ENCODE measurements around the gene P2RY4.
A peak's percentile ranks its signal among the peaks of the same experiment; 100 is the strongest.
"Not testable (repeated sequence)": the region's sequence is repeated elsewhere in the genome, so short reads cannot be mapped to it uniquely, and the experiment has no call there.

The P2RY4 gene

GRCh38 chrX:70260104-70260503 is at the start of gene P2RY4:
TSS of gene P2RY4 (minus strand) at chrX:70260204. CDS start at chrX:70259624, 580 bp downstream.
- DNase-seq (ENCODE audit: low read depth, low spot score) = no peak

DNA sequence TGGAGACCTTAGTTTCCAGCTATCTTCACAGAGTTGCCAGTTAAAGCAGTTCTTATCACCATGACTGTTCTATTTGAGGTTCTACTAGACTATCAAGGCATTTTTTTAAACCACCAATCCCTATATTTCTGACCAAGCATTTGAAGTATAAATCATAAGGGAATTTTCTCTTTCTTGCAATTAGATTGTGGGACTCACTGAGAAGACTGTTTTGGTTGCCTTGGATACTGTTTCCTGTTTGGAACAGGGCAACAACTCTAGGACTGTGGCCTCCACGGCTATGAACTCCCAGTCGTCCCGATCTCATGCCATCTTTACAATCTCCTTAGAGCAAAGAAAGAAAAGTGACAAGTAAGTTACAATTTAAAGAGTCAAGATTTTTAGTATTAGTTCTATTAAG is 41.7 kb upstream of the P2RY4 start:
- no peak for DNase-seq (ENCODE audit: low read depth, low spot score)

DNA sequence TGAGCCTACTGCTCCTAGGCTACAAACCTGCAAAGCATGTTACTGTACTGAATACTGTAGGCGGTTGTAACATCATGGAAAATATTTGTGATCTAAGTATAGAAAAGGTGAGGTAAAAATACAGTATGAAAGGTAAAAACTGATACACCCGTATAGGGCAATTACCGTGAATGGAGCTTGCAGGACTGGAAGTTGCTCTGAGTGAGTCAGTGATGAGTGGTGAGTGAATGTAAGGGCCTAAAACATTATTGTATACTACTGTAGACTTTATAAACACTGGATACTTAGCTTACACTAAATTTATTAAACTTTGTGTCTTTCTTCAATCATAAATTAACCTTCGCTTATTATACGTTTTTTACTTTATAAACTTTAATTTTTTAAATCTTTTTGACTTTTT is 33.6 kb upstream of the P2RY4 start:
- no peak for DNase-seq (ENCODE audit: low read depth, low spot score)

GRCh38 chrX:70292788-70293187 is 32.8 kb upstream of the P2RY4 start:
- DNase-seq (ENCODE audit: low read depth, low spot score) = no peak

GRCh38 chrX:70289793-70290770 is 30.1 kb upstream of the P2RY4 start, which contains the start of the genes KIF4A and PDZD11:
TSS of gene KIF4A (plus strand) at chrX:70290104. CDS start at chrX:70290459, 355 bp downstream.
TSS of gene PDZD11 (minus strand) at chrX:70289927. CDS start at chrX:70289341, 586 bp downstream.
- DNase-seq (ENCODE audit: low read depth, low spot score) = peak; percentile 21

GRCh38 chrX:70289168-70289792 is 29.3 kb upstream of the P2RY4 start:
- DNase-seq (ENCODE audit: low read depth, low spot score) = no peak

DNA sequence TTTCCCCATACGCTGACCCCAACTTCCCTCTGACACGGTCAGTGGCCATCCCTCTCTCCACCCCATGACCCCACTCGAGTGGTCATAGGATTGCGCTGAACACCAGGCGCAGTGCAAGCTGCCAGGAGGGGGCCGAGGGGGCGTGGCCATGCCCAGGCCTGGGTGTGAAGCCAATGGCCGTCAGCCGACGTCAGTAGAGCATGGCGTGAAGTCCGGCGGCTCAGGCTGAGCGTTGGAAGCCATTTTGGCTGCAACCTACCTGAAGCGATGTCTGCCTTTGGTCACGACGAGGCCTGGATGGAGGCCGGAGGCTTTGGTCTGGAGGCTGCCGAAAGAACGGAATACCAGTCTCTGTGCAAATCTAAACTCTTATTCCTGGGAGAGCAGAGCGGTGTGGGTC is 21.9 kb upstream of the P2RY4 start, which contains the start of gene RAB41:
Gene RAB41 (plus strand): TSS at position 222 of the 400 bp plus-strand sequence. CDS start 46 bp downstream, at position 268.
- no peak for DNase-seq (ENCODE audit: low read depth, low spot score)

DNA sequence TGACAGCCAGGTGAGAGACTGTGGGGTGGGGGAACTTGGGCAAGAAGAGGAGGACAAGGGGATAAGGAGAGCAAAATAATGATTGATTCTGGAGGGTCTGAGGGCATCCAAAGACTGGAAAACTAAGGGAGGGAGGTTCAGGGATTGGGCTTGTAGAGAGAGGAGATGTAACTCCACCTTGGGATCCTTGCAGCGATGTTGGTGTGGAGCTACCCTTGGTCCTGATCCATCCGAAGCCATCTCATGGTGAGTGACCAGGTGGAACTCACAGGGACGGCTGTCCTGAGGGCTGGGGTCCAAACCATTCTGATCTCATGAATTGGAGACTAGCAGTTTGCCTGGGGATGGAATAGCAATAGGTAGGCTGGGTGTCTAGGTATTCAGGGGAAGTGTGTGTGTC is 20.6 kb upstream of the P2RY4 start:
- DNase-seq (ENCODE audit: low read depth, low spot score) = no peak

DNA sequence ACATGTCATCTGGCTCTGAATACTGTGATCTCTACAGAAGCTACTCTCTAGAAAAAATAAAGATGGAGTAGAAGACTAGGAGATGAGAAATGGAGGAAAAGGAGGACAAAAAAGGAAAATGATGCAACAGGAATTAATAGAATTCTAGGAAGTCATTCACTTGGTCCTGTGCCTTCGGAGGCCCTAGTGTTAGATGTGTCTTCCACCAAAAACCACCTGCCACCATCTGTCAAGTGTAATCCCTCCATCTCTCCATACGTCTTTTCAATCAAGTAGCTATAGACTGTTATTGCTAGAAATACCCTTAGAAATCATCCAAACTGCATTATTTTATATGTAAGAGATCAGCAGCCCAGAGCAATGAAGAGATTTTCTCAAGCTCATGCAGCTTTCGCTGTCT is 19.1 kb upstream of the P2RY4 start:
- DNase-seq (ENCODE audit: low read depth, low spot score) = no peak

GRCh38 chrX:70274029-70274428 is 14.0 kb upstream of the P2RY4 start:
- DNase-seq (ENCODE audit: low read depth, low spot score) = not testable (repeated sequence)

DNA sequence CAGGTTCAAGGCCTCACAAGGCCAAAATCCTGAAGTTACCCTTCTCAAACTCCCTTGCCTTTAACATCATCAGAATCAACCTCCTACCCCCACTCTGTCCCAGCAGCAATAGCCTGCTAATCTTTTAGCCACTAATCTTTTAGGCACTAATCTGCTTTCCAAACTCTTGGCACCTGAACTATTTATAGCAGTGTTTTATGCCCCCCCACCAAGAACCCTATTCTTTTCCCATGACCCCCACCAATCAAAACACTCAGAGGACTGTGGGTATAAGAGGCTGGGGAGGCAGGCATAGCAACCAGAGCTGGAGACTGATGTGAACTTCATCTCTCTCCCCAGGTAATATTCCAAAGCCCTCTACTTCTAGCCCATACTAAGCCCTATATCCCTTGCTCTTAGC is 8.0 kb upstream of the P2RY4 start, which contains the start of gene ARR3:
Gene ARR3 (plus strand): TSS at position 301 of the 400 bp plus-strand sequence. CDS start 1,052 bp downstream, outside the sequence.
- no peak for DNase-seq (ENCODE audit: low read depth, low spot score)

DNA sequence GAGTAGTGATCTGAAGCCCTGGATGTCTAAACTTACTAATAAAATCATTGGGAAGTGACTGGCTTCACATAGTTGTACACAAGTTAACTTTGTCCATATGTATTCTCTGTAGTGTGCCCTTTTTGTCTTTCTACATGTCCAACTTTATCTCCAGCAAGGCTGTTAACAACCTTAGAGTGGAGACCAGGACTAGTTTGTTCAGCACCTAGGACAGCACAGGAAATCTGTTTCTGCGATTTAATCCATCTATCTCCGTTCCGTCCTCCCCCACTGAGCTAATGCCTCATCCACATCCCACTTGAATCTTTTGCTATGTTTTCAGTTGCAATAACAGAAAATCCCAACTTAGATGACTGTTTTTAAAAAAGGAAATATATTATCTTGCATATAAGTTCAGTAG is 4.8 kb upstream of the P2RY4 start:
- no peak for DNase-seq (ENCODE audit: low read depth, low spot score)

- DNase-seq (ENCODE audit: low read depth, low spot score) = no peak
Observed at GRCh38 chrX:70262952-70263567, 3.1 kb upstream of the P2RY4 start.

GRCh38 chrX:70257423-70258288 is 2.3 kb downstream of the P2RY4 start:
- DNase-seq (ENCODE audit: low read depth, low spot score) = no peak

DNA sequence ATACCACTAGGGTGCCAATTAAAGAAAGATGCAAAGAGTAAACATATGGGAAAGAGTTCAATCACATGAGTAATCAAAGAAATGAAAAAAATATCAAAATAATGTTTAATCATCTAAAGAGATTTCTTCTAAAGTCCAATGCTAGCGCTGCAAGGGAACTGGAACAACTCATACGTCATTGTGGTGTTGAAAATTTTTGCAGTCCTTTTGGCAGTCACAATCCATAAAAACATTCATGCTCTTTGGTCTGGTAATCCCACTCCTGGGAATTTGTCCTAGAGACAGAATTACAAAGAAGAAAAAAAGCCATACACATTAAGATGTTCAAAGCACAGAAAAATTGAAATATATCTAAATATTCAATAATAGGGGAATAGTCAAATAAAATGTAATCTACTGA is 4.6 kb downstream of the P2RY4 start:
- no peak for DNase-seq (ENCODE audit: low read depth, low spot score)

DNA sequence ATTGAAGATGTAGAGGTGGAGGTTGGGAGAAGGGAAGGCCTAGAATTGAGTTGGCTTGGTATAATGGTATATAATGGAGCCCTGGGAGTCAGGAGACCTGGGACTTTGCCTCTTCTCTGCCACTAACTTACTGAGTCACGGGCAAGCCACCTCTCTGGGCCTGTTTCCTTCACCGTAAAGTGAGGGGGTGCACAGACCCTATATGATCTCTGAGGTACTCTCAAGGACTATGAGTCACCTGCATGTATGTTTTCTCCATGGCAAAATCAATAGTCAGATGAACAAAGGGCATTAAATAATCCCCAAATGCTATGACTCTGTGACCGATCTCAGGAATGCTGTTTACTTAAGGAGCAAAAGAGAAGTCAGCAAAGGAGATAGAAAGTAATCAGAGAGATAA is 5.1 kb downstream of the P2RY4 start:
- no peak for DNase-seq (ENCODE audit: low read depth, low spot score)

GRCh38 chrX:70254063-70254400 is 6.0 kb downstream of the P2RY4 start:
- DNase-seq (ENCODE audit: low read depth, low spot score) = no peak

- DNase-seq (ENCODE audit: low read depth, low spot score) = no peak
Observed at GRCh38 chrX:70253377-70254062, 6.5 kb downstream of the P2RY4 start.

DNA sequence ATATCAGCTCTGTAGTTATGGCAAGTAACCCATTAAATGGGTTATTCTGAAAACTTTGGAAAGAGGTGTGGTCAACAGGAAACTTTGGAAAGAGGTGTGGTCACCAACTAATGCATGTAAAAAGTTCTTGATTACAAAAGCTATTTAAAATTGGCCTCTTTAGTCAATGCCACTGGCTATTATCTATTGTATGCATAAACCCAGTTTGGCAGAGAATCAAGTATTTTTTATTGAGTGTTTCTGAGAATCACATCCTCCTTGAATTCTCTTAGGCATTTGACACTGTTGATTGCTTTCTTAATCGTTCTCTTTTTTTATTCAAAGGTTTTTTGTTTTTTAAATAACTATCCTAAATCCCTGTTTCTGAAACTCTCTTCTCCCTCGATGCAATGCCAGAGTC is 7.5 kb downstream of the P2RY4 start:
- DNase-seq (ENCODE audit: low read depth, low spot score) = no peak

DNA sequence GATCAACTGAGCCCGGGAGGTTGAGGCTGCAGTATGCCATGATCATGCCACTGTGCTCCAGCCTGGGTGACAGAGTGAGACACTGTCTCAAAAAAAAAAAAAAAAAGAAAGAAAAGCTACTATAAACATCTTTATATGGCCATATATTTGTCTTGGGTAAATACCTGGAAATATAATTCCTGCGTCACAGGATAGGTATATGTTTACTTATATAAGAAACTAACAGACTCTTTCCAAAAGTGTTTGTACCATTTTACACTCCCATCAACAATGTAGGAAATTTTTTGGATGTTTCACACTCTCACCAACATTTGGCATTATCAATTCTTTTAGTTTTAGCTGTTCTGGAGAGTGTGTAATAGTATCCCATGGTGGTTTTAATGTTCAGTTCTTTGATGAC is 12.8 kb downstream of the P2RY4 start:
- no peak for DNase-seq (ENCODE audit: low read depth, low spot score)

- DNase-seq (ENCODE audit: low read depth, low spot score) = no peak
Observed at GRCh38 chrX:70244881-70245280, 15.1 kb downstream of the P2RY4 start.

Measured in activated naive CD8-positive, alpha-beta T cell treated with anti-CD3 and anti-CD28 coated beads, Interleukin-2, amount 50 U/mL, for 16 hours (primary cell).